WTC11 (cell line): Measurements from ENCODE around the gene FEM1B. TPM values are rescaled to one million over a fixed set of nuclear protein-coding genes. Genes with fewer than 3 reads are reported as not detected.
A peak's percentile ranks its signal among the peaks of the same experiment; 100 is the strongest.

ENCODE experiments used
- ATAC-seq: fragments of 200-7000 bp; cut with Tn5 transposase; 2 replicates; pipeline ENCODE4 v1.10.0; 2021; ENCODE audit warnings: mild to moderate bottlenecking, moderate library complexity
- CTCF ChIA-PET: fragments of 300-600 bp; sonication (Branson Sonifier 250); formaldehyde crosslinking; loops from one replicate; lab custom pipeline; 2021; ENCODE audit warnings: antibody characterized with exemption; lab: Charles Lee
- POLR2A ChIA-PET: fragments of 350-600 bp; sonication (Branson Sonifier 250); formaldehyde crosslinking; loops from one replicate; lab custom pipeline; 2021; ENCODE audit warnings: antibody characterized with exemption; lab: Charles Lee
- DNase-seq: peaks from one replicate; pipeline ENCODE4 v3.0.0; 2021; ENCODE audit warnings: low spot score
- H3K27ac Mint-ChIP-seq: 2 replicates; pipeline ENCODE4 v1.8.0; 2021; ENCODE audit warnings: mixed read lengths
- H3K27me3 Mint-ChIP-seq: 2 replicates; pipeline ENCODE4 v1.8.0; 2021; ENCODE audit warnings: low read depth, mild to moderate bottlenecking, moderate library complexity, mixed read lengths
- H3K36me3 Mint-ChIP-seq: 2 replicates; pipeline ENCODE4 v1.8.0; 2021; ENCODE audit warnings: mixed read lengths
- H3K4me1 Mint-ChIP-seq: 2 replicates; pipeline ENCODE4 v1.8.0; 2022; ENCODE audit warnings: mixed read lengths
- H3K4me3 Mint-ChIP-seq: 2 replicates; pipeline ENCODE4 v1.8.0; 2021; ENCODE audit warnings: mild to moderate bottlenecking, moderate library complexity, mixed read lengths
- H3K9me3 Mint-ChIP-seq: 2 replicates; pipeline ENCODE4 v1.8.0; 2021; ENCODE audit warnings: mixed read lengths
- CDX4 ChIP-seq: fragments of 250-450 bp; sonication (Bioruptor Pico); IDR thresholded peaks from 2 replicates; pipeline ENCODE4 v1.9.0; 2021; ENCODE audit warnings: moderate library complexity, mild to moderate bottlenecking, inconsistent platforms, borderline replicate concordance
- CTCF ChIP-seq: fragments of 200-600 bp; IDR thresholded peaks from 2 replicates; pipeline ENCODE4 v1.8.0; 2022; ENCODE audit warnings: antibody characterized with exemption
- ETV6 ChIP-seq: sonication (generic); formaldehyde crosslinking; IDR thresholded peaks from 2 replicates; pipeline ENCODE4 v1.8.1; 2022; ENCODE audit warnings: mild to moderate bottlenecking, missing genetic modification reagents
- FOXK1 ChIP-seq: sonication (generic); formaldehyde crosslinking; IDR thresholded peaks from 2 replicates; pipeline ENCODE4 v1.8.0; 2022; ENCODE audit warnings: mild to moderate bottlenecking, moderate library complexity, missing genetic modification reagents
- FOXP4 ChIP-seq: sonication (generic); formaldehyde crosslinking; IDR thresholded peaks from 2 replicates; pipeline ENCODE4 v1.8.0; 2022; ENCODE audit warnings: mild to moderate bottlenecking, missing genetic modification reagents
- GTF2I ChIP-seq: fragments of 250-450 bp; sonication (Bioruptor Pico); conservative IDR thresholded peaks from 2 replicates; pipeline ENCODE4 v1.4.0; 2021; ENCODE audit warnings: mild to moderate bottlenecking
- HMGA2 ChIP-seq: fragments of 250-450 bp; sonication (Bioruptor Pico); IDR thresholded peaks from 2 replicates; pipeline ENCODE4 v1.4.0; 2021; ENCODE audit warnings: mild to moderate bottlenecking, moderate library complexity
- JAZF1 ChIP-seq: fragments of 250-450 bp; sonication (Bioruptor Pico); IDR thresholded peaks from 2 replicates; pipeline ENCODE4 v1.9.0; 2021; ENCODE audit warnings: moderate library complexity, mild to moderate bottlenecking, inconsistent platforms
- NFATC4 ChIP-seq: fragments of 250-450 bp; sonication (Bioruptor Pico); IDR thresholded peaks from 2 replicates; pipeline ENCODE4 v1.9.0; 2021; ENCODE audit warnings: mild to moderate bottlenecking
- NFYB ChIP-seq: sonication (generic); formaldehyde crosslinking; conservative IDR thresholded peaks from 2 replicates; pipeline ENCODE4 v1.8.0; 2022; ENCODE audit warnings: low read depth, missing genetic modification reagents
- NR2C2 ChIP-seq: sonication (generic); formaldehyde crosslinking; IDR thresholded peaks from 2 replicates; pipeline ENCODE4 v1.8.0; 2022; ENCODE audit warnings: mild to moderate bottlenecking, missing genetic modification reagents
- SMAD4 ChIP-seq: sonication (generic); formaldehyde crosslinking; IDR thresholded peaks from 2 replicates; pipeline ENCODE4 v1.8.0; 2022; ENCODE audit warnings: mild to moderate bottlenecking, missing genetic modification reagents
- SOX15 ChIP-seq: fragments of 250-450 bp; sonication (Bioruptor Pico); IDR thresholded peaks from 2 replicates; pipeline ENCODE4 v1.9.0; 2021; ENCODE audit warnings: mild to moderate bottlenecking
- STAT6 ChIP-seq: sonication (generic); formaldehyde crosslinking; conservative IDR thresholded peaks from 2 replicates; pipeline ENCODE4 v1.8.1; 2023; ENCODE audit warnings: mild to moderate bottlenecking, low read depth, missing genetic modification reagents, moderate library complexity
- TEAD4 ChIP-seq: sonication (generic); formaldehyde crosslinking; IDR thresholded peaks from 2 replicates; pipeline ENCODE4 v1.8.0; 2022; ENCODE audit warnings: mild to moderate bottlenecking, missing genetic modification reagents
- TP53 ChIP-seq: sonication (generic); formaldehyde crosslinking; IDR thresholded peaks from 2 replicates; pipeline ENCODE4 v1.8.1; 2023; ENCODE audit warnings: mild to moderate bottlenecking, missing genetic modification reagents
- USF2 ChIP-seq: sonication (generic); formaldehyde crosslinking; IDR thresholded peaks from 2 replicates; pipeline ENCODE4 v1.8.1; 2023; ENCODE audit warnings: mild to moderate bottlenecking, missing genetic modification reagents, moderate library complexity
- ZMAT4 ChIP-seq: fragments of 250-450 bp; sonication (Bioruptor Pico); IDR thresholded peaks from 2 replicates; pipeline ENCODE4 v1.9.0; 2021; ENCODE audit warnings: mild to moderate bottlenecking
- ZNF219 ChIP-seq: sonication (generic); formaldehyde crosslinking; IDR thresholded peaks from 2 replicates; pipeline ENCODE4 v1.8.0; 2023; ENCODE audit warnings: missing genetic modification reagents, mild to moderate bottlenecking, borderline replicate concordance
- ZNF232 ChIP-seq: sonication (generic); formaldehyde crosslinking; IDR thresholded peaks from 2 replicates; pipeline ENCODE4 v1.8.0; 2022; ENCODE audit warnings: mild to moderate bottlenecking, missing genetic modification reagents
- ZNF671 ChIP-seq: fragments of 250-450 bp; sonication (Bioruptor Pico); IDR thresholded peaks from 2 replicates; pipeline ENCODE4 v1.8.0; 2021; ENCODE audit warnings: mild to moderate bottlenecking
- total RNA-seq: library from RNA; stranded (reverse); gene quantifications from 3 replicates; pipeline ENCODE4 v1.2.3, GENCODE V29; 2021

FEM1B gene
- total RNA-seq, 1 experiment from 2014 or later: 64.8 TPM

- ATAC-seq: no peak
- DNase-seq: no peak
- Mint-ChIP-seq H3K9me3 (no peaks in the 10 kb centered on the region), H3K36me3 (no peaks in the 10 kb centered on the region), H3K27me3 (peaks cover 8% of the 10 kb centered on the region), H3K27ac (no peak overlapping the region), H3K4me3 (no peak overlapping the region), H3K4me1 (peaks cover 46% of the 10 kb centered on the region)
- POLR2A ChIA-PET: no interaction called here
- TF ChIP-seq ETV6 (CRISPR knock-in tag) (no peak), NR2C2 (no peak), NFATC4 (CRISPR knock-in tag) (no peak), TEAD4 (CRISPR knock-in tag) (no peak), JAZF1 (CRISPR knock-in tag) (no peak), ZMAT4 (CRISPR knock-in tag) (no peak), TP53 (CRISPR knock-in tag) (no peak), USF2 (CRISPR knock-in tag) (peak; percentile 60), ZNF232 (CRISPR knock-in tag) (no peak), NFYB (CRISPR knock-in tag) (peak; percentile 38)
- TF ChIP-seq, all 79 proteins: peak for 2
- CTCF ChIA-PET: interaction anchor here (1.1 to 1.8 kb wide), 2 partner anchors 13 to 23 kb away, joined by 3 to 7 read pairs; no protein-coding TSS in a partner anchor
These were observed 51.4 kb downstream of the FEM1B start for GRCh38 chr15:68328964-68329363.

- Mint-ChIP-seq H3K27ac (no peak overlapping the region), H3K36me3 (no peaks in the 10 kb centered on the region), H3K4me3 (no peak overlapping the region), H3K9me3 (no peaks in the 10 kb centered on the region), H3K4me1 (peaks cover 46% of the 10 kb centered on the region), H3K27me3 (peaks cover 8% of the 10 kb centered on the region)
- no peak for TF ChIP-seq CTCF
- TF ChIP-seq STAT6 (CRISPR knock-in tag): no peak
- no peak for TF ChIP-seq ZNF219 (CRISPR knock-in tag)
- no peak for TF ChIP-seq SOX15 (CRISPR knock-in tag)
- no peak for TF ChIP-seq FOXP4 (CRISPR knock-in tag)
- TF ChIP-seq SMAD4 (CRISPR knock-in tag): no peak
- no peak for TF ChIP-seq HMGA2
- no peak for TF ChIP-seq GTF2I (CRISPR knock-in tag)
- TF ChIP-seq ZNF671: no peak
- no peak for TF ChIP-seq FOXK1 (CRISPR knock-in tag)
- TF ChIP-seq CDX4 (CRISPR knock-in tag): no peak
- ChIA-PET POLR2A (no interaction called here), CTCF (interaction anchor here (2.6 kb wide), 1 partner anchor 14 kb away, joined by 15 read pairs; no protein-coding TSS in a partner anchor)
- no peak for DNase-seq
- no peak for ATAC-seq
These were observed 52.9 kb downstream of the FEM1B start for GRCh38 chr15:68330416-68330815.
